AG09309 (cell line): ENCODE data around the gene FBXO28.

Experiments used
- DNase-seq: peaks from one replicate; pipeline ENCODE4 v3.0.0-alpha.2; 2010; ENCODE audit warnings: low read depth
- H3K4me3 ChIP-seq: 2 replicates; pipeline ENCODE4 v1.5.1; 2011; ENCODE audit warnings: mild to moderate bottlenecking, low read depth, low read length, moderate library complexity; ENCODE audit not compliant: control insufficient read depth
- TF ChIP-seq, protein P1 (sequence below): IDR thresholded peaks from 2 replicates; pipeline ENCODE4 v1.5.1; 2011; ENCODE audit warnings: mild to moderate bottlenecking, low read depth, low read length, inconsistent platforms; ENCODE audit not compliant: insufficient read depth, control insufficient read depth; ENCODE audit errors: missing control alignments

FBXO28 gene

DNA sequence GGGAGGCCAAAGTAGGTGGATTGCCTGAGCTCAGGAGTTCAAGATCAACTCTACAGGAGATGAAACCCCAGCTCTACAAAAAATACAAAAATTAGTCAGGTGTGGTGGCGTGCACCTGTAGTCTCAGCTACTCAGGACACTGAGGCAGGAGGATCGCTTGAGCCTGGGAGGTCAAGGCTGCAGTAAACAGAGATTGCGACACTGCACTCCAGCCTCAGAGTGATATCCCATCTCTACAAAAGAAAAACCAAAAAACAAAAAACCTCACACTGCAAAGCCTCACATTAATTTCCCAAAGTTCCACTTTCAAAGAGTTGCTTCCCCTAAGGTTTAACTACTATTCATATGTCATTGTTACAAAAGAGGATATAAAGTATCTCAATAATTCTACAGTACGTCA, 29.0 kb upstream of the FBXO28 start:
- no peak for DNase-seq
- no peak overlapping the region for H3K4me3 ChIP-seq
- TF ChIP-seq, protein P1, sequence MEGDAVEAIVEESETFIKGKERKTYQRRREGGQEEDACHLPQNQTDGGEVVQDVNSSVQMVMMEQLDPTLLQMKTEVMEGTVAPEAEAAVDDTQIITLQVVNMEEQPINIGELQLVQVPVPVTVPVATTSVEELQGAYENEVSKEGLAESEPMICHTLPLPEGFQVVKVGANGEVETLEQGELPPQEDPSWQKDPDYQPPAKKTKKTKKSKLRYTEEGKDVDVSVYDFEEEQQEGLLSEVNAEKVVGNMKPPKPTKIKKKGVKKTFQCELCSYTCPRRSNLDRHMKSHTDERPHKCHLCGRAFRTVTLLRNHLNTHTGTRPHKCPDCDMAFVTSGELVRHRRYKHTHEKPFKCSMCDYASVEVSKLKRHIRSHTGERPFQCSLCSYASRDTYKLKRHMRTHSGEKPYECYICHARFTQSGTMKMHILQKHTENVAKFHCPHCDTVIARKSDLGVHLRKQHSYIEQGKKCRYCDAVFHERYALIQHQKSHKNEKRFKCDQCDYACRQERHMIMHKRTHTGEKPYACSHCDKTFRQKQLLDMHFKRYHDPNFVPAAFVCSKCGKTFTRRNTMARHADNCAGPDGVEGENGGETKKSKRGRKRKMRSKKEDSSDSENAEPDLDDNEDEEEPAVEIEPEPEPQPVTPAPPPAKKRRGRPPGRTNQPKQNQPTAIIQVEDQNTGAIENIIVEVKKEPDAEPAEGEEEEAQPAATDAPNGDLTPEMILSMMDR, result no peak

DNA sequence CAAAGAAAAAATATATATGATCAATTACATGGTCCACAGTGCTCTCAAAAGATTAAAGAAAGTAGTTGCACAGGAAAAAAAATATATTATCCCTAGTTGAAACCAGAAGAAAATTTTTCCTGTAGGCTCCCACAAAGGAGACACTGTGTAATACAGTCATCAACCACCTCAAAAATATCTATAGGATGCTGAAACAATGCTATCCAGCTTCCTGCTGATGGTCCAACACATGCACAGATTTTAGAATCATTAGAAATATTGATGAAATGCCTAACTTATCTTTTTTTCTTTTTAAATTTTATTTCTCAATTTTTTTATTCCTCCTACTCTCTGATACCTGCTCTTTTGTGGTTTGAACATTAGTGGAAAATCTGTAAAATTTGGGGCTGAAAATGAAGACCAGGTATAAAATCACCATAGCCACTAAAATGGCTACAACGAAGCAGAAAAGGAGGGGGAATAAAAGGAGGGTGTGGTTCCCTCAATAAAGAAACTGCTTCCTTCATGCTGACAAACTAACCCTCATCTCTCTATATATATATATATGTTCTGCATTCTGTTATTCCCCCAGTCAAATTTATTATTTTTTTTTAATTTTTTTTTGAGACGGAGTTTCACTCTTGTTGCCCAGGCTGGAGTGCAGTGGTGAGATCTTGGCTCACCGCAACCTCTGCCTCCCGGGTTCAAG, 28.3 kb upstream of the FBXO28 start:
- TF ChIP-seq, protein P1, result no peak
- no peak for DNase-seq
- H3K4me3 ChIP-seq, result no peak overlapping the region

DNA sequence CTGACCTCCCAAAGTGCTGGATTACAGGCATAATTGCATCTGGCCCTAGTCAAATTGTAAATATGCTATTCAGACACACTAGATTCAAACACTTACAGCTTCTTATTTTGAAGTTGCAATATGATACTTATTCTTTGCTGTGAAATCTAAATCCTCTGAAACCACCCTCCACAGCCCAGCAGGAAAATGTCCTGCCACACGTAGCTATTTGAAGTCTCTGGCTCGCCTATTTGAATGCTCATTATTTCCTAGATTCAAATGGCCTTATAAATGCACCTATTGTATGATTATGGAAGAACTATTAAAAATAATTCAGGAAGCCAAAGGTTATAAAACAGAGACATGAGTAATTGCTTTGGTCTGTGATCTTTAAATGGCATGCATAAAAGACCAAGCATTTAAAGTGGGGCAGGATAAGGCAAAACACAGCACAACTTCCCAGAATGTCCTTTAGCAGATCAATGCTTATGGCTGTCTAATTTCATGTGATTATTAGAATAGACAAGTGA, 26.6 kb upstream of the FBXO28 start:
- no peak overlapping the region for H3K4me3 ChIP-seq
- no peak for DNase-seq
- TF ChIP-seq, protein P1, result no peak

DNA sequence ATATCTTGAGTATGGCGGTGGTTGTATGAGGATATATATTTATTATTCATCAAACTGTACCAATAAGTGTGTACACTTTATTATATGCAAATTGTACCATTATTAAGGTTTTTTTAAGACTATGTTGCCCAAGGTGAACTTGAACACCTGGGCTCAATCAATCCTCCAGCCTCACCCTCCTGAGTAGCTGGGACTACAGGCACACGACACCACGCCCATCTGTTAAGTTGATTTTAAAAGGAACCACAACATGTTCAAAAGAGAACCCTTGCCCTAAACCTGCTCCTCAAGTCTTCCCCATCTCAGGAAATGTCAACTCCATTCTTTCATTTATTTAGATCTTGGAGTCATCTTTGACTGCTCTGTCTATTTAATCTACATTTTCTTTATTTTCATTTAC, 24.3 kb upstream of the FBXO28 start:
- no peak for DNase-seq
- TF ChIP-seq, protein P1, result no peak
- no peak overlapping the region for H3K4me3 ChIP-seq

DNA sequence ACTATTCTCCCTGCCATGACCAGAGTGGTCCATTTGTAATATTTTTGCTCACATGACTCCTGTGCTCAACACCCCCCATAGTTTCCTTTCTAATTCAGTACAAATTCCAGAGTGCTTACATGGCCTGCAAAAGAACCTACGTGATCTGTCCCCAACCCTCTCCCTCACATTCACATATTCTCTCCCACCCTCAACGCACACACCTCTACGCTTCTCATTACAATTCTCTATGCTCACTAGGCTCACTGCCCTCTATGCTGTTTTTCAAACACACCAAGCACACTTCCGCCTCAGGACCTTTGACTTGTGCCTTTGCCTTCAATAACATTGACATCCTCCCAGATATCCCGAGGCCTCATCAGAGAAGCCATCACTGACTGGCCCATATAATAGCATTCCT, 23.8 kb upstream of the FBXO28 start:
- no peak overlapping the region for H3K4me3 ChIP-seq
- TF ChIP-seq, protein P1, result no peak
- no peak for DNase-seq

DNA sequence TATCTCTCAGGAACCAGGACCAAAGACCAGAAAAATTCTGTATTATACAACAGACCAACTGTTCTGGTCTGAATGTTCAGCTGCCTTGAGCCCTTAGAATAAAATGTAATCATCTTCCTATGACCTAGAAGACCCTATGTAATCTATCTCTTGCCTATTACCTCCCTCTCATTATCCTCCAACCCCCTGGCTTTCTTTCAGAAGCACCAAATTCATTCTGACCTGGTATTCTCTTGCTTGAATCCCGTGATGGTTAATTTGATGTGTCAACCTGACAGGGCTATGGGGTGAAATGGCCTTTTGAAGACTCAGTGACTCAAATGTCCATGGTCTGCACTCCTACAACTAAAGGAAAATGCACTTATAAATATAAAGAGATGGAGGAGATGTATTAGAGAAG, 21.8 kb upstream of the FBXO28 start:
- DNase-seq, result no peak
- H3K4me3 ChIP-seq, result no peak overlapping the region
- TF ChIP-seq, protein P1, result no peak
